Esophagus squamous epithelium (tissue), 5 donors: ENCODE measurements around the gene SMYD3. TPM values are rescaled to one million over a fixed set of nuclear protein-coding genes. Genes with fewer than 3 reads are reported as not detected.

Source experiments
- DNase-seq: peaks from one replicate; lab custom pipeline; 2025; lab: John Stamatoyannopoulos, UW
- H3K27ac ChIP-seq, 4 donors: fragments of 200-600 bp; sonication (generic); one replicate each; pipeline ENCODE4 v1.5.1; 2016 to 2019; ENCODE audit warnings: mild to moderate bottlenecking in 1 of 4
- H3K27me3 ChIP-seq, 4 donors: fragments of 200-600 bp; sonication (generic); 1 replicate in 3 of 4; 2 replicates in 1 of 4; pipeline versions ENCODE4 v1.5.1 to v1.6.0; 2017 to 2021; ENCODE audit warnings: antibody characterized with exemption in 1 of 4
- H3K36me3 ChIP-seq, 3 donors: fragments of 200-600 bp; sonication (generic); one replicate each; pipeline ENCODE4 v1.5.1; 2016 to 2019
- H3K4me1 ChIP-seq, 3 donors: fragments of 200-600 bp; sonication (generic); one replicate each; pipeline ENCODE4 v1.5.1; 2017 to 2019
- H3K4me3 ChIP-seq, 4 donors: fragments of 200-600 bp; sonication (generic); 1 replicate in 3 of 4; 2 replicates in 1 of 4; pipeline ENCODE4 v1.5.1; 2016 to 2019; ENCODE audit warnings: mild to moderate bottlenecking in 2 of 4, moderate library complexity in 1 of 4
- H3K9me3 ChIP-seq, 3 donors: fragments of 200-600 bp; sonication (generic); one replicate each; pipeline ENCODE4 v1.5.1; 2016 to 2019
- CTCF ChIP-seq, 6 experiments: fragments of 450-650 bp in 4 of 6; fragments of 200-600 bp in 2 of 6; sonication (generic) in 2 of 6; IDR thresholded peaks; one replicate each; pipeline ENCODE4 v1.5.1; 2016 to 2019; ENCODE audit warnings: antibody characterized with exemption in 6 of 6, mild to moderate bottlenecking in 4 of 6, moderate library complexity in 4 of 6
- POLR2A ChIP-seq, 4 donors: fragments of 450-650 bp; IDR thresholded peaks; one replicate each; pipeline ENCODE4 v1.6.1; 2017; ENCODE audit warnings: antibody characterized with exemption in 4 of 4, mild to moderate bottlenecking in 4 of 4, moderate library complexity in 3 of 4
- WGBS, 2 donors: methylation state at CpG; one replicate each; pipeline ENCODE4 v1.1.5; 2018; 5-methylcytosine and 5-hydroxymethylcytosine counted together
- intact Hi-C: fragments of 100-400 bp; cut with DNase I; formaldehyde crosslinking; loops from one replicate; pipeline ENCODE4 v1.15.0; 2022
- total RNA-seq, 4 donors: library from RNA; depleted of rRNA; stranded (reverse); fragments of >200 nt; gene quantifications; one replicate each; pipeline ENCODE4 v1.1.0, GENCODE V29; 2016
- donor health status: DM: yes; HTN: yes; CAD: no.

SMYD3 gene
- total RNA-seq, 4 donors from 2014 or later, result 8.4 to 15.8 (median 11.5) TPM

DNA sequence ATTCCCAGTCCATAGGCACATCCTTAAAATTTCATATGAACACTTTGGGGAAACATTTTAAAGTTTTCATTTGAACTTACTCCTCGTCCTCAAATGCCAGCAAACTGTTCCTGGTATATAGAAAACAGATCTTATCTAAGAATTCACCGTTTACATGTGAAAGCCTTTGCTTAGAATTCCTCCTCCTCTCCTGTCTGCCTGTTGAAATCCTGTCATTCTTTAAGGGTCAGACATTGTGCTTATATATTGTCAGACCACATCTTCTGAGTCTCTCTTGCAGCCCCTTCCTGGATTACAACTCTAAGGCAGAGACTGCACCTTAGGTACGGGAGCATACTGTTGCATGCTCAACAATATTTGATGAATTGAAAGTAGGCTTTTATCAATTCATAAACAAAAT lies 239.7 kb downstream of the SMYD3 start:
- intact Hi-C loops, result no loop called here
- WGBS, 2 donors, result 78 to 84% methylated on average over 3 of the region's 3 CpGs
- Histone ChIP-seq H3K4me3 (no peak overlapping the region), H3K27me3 (no peaks in the 10 kb centered on the region), H3K9me3 (no peaks in the 10 kb centered on the region), H3K36me3 (no peaks in the 10 kb centered on the region), H3K27ac (no peak overlapping the region), H3K4me1 (no peaks in the 10 kb centered on the region)
- no peak for DNase-seq
- TF ChIP-seq CTCF (IDR thresholded peaks at IDR 0.05) (no peak), POLR2A (IDR thresholded peaks at IDR 0.05) (no peak)

DNA sequence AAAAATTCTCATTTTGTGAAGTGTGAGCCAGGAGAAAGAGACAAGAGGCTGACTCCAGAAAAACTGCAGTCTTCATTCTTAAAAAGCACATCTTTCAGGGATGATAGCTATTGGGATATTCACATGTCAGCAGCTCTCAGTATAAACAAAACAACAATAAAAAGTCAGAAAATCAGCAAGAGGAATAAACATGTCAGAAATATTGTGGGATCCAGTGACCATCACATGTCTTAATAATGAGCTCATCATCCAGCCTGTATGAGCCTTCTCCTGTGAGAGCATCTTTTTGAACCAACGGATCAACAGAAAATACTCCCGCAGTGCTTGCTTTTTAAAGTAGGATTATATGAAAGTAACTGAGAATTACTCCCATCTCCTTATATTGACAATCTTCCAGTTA lies 241.6 kb downstream of the SMYD3 start:
- TF ChIP-seq CTCF (IDR thresholded peaks at IDR 0.05) (no peak), POLR2A (IDR thresholded peaks at IDR 0.05) (no peak)
- no peak overlapping the region for H3K4me3 ChIP-seq
- 80 to 83% methylated on average over 2 of the region's 2 CpGs for WGBS, 2 donors
- H3K27me3 ChIP-seq, result no peaks in the 10 kb centered on the region
- no peak overlapping the region for H3K27ac ChIP-seq
- intact Hi-C loops, result no loop called here
- no peaks in the 10 kb centered on the region for H3K36me3 ChIP-seq
- DNase-seq, result no peak
- no peaks in the 10 kb centered on the region for H3K4me1 ChIP-seq
- H3K9me3 ChIP-seq, result no peaks in the 10 kb centered on the region

DNA sequence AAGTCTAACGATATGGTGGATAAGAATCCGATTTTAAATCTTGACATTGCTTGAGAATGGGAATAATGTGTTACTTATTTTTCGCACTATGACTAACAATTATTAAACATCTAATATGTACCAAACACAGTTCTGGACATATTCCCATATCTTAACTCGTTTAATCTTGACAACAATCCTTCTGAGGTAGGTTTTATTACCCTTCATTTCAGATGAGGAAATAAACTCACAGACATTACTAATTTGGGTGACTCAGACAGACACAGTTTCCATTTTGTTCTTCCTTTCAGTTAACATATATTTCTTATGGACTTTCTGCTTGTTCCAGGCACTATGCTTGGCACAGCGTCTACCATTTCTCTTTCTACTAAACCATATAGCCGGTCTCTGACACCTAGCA lies 244.8 kb downstream of the SMYD3 start:
- Histone ChIP-seq H3K4me3 (no peak overlapping the region), H3K4me1 (no peaks in the 10 kb centered on the region), H3K27me3 (no peaks in the 10 kb centered on the region), H3K9me3 (peaks cover 0 to 12% (median 0%) of the 10 kb centered on the region in 3 donors), H3K27ac (no peak overlapping the region), H3K36me3 (no peaks in the 10 kb centered on the region)
- DNase-seq, result no peak
- no peak for TF ChIP-seq POLR2A (IDR thresholded peaks at IDR 0.05)
- TF ChIP-seq CTCF (IDR thresholded peaks at IDR 0.05), result no peak
- intact Hi-C loops, result no loop called here
- WGBS, 2 donors, result 71 to 78% methylated on average over 6 of the region's 6 CpGs

DNA sequence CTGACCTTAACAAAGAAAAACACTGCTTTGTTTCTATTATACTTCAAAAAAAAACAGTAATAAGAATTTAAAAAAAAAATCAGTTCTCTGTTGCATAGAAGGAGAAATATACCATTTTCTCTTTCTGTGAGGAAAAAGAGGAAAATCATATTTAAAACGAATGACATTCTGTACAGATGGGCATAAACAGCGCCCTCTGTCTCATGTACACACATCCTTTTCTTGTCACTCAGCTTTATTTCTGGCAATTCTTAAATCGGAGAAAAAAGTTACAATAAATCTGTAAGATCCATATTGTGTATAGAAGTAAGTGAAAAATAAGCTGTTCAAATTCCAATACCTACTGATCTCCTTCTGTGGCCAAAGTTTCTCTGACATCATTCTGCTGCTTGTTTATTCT lies 245.4 kb downstream of the SMYD3 start:
- no peak for DNase-seq
- TF ChIP-seq CTCF (IDR thresholded peaks at IDR 0.05) (no peak), POLR2A (IDR thresholded peaks at IDR 0.05) (no peak)
- 82 to 85% methylated on average over 3 of the region's 3 CpGs for WGBS, 2 donors
- Histone ChIP-seq H3K36me3 (no peaks in the 10 kb centered on the region), H3K27ac (no peak overlapping the region), H3K27me3 (no peaks in the 10 kb centered on the region), H3K4me1 (no peaks in the 10 kb centered on the region), H3K9me3 (peaks cover 0 to 12% (median 0%) of the 10 kb centered on the region in 3 donors), H3K4me3 (no peak overlapping the region)
- intact Hi-C loops, result no loop called here

DNA sequence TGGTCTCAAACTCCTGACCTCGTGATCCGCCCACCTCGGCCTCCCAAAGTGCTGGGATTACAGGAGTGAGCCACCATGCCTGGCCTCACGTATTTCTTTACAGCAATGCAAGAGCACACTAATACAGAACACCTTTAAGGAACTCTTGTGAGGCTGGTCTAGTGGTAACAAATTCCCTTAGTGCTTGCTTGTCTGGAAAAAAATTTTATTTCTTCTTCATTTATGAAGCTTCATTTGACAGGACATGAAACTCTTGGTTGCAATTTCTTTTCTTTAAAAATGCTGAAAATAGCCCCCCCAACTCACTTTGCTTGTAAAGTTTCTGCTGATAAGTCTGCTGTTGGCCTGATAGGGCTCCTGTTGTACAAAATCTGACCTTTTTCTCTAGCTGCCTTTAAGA lies 248.8 kb downstream of the SMYD3 start:
- no peak for TF ChIP-seq CTCF (IDR thresholded peaks at IDR 0.05)
- Histone ChIP-seq H3K27ac (no peak overlapping the region), H3K4me3 (no peak overlapping the region), H3K9me3 (peaks cover 0 to 12% (median 0%) of the 10 kb centered on the region in 3 donors), H3K4me1 (no peaks in the 10 kb centered on the region), H3K27me3 (no peaks in the 10 kb centered on the region), H3K36me3 (no peaks in the 10 kb centered on the region)
- DNase-seq, result no peak
- WGBS, 2 donors, result 90% methylated on average over 4 of the region's 4 CpGs; no CpG with 5 or more reads in 1 of the 2 donors
- intact Hi-C loops, result no loop called here
